CD4-positive, alpha-beta T cell (primary cell): ENCODE results near the gene TMPRSS11D. TPM values are rescaled to one million over a fixed set of nuclear protein-coding genes. Genes with fewer than 3 reads are reported as not detected.

Experiments
- ATAC-seq: fragments of 200-7000 bp; cut with Tn5 transposase; one replicate; pipeline ENCODE4 v1.10.0; 2022; ENCODE audit warnings: mild to moderate bottlenecking; ENCODE audit not compliant: poor library complexity
- CTCF ChIA-PET: fragments of 350-600 bp; sonication (Branson Sonifier 250); formaldehyde crosslinking; loops from one replicate; lab custom pipeline; 2021; ENCODE audit warnings: antibody characterized with exemption, inconsistent platforms; lab: Charles Lee
- POLR2A ChIA-PET: fragments of 350-600 bp; sonication (Branson Sonifier 250); formaldehyde crosslinking; loops from one replicate; lab custom pipeline; 2021; ENCODE audit warnings: antibody characterized with exemption, inconsistent platforms; lab: Charles Lee
- DNase-seq, 14 experiments: peaks; one replicate each; pipeline ENCODE4 v3.0.0-alpha.2; 2013 to 2020; ENCODE audit warnings: mixed read lengths in 2 of 14
- H3K27ac ChIP-seq, 2 donors: one replicate each; pipeline versions ENCODE4 v1.5.1 to v1.7.0; 2013; ENCODE audit warnings: low read length in 2 of 2, low read depth in 1 of 2, mild to moderate bottlenecking in 1 of 2
- H3K27me3 ChIP-seq, 2 experiments: 1 replicate in 1 of 2; 2 replicates in 1 of 2; pipeline versions ENCODE4 v1.6.1 to v1.7.0; 2013; ENCODE audit warnings: low read length in 2 of 2, control low read depth in 1 of 2, mild to moderate bottlenecking in 1 of 2, moderate library complexity in 1 of 2; ENCODE audit not compliant: insufficient read depth in 2 of 2, control insufficient read depth in 1 of 2
- H3K36me3 ChIP-seq: one replicate; pipeline ENCODE4 v1.6.1; 2013; ENCODE audit warnings: low read length, control low read depth; ENCODE audit not compliant: insufficient read depth
- H3K4me1 ChIP-seq: one replicate; pipeline ENCODE4 v1.6.1; 2013; ENCODE audit warnings: low read length, control low read depth; ENCODE audit not compliant: insufficient read depth
- H3K4me3 ChIP-seq: one replicate; pipeline ENCODE4 v1.5.1; 2013; ENCODE audit warnings: mild to moderate bottlenecking, low read length, moderate library complexity
- H3K9me3 ChIP-seq, 2 experiments: 1 replicate in 1 of 2; 2 replicates in 1 of 2; pipeline versions ENCODE4 v1.6.1 to v1.7.0; 2013; ENCODE audit warnings: low read length in 2 of 2, mild to moderate bottlenecking in 2 of 2, control low read depth in 1 of 2, moderate library complexity in 1 of 2; ENCODE audit not compliant: control insufficient read depth in 1 of 2, insufficient read depth in 1 of 2
- H3K27ac Mint-ChIP-seq: one replicate; pipeline ENCODE4 v1.8.0; 2020; ENCODE audit warnings: mixed read lengths
- H3K27me3 Mint-ChIP-seq: one replicate; pipeline ENCODE4 v1.8.0; 2021; ENCODE audit warnings: mixed read lengths
- H3K36me3 Mint-ChIP-seq: one replicate; pipeline ENCODE4 v1.8.0; 2021; ENCODE audit warnings: low read depth, mixed read lengths
- H3K4me1 Mint-ChIP-seq: one replicate; pipeline ENCODE4 v1.8.0; 2021; ENCODE audit warnings: low read depth, mixed read lengths
- H3K4me3 Mint-ChIP-seq: one replicate; pipeline ENCODE4 v1.8.0; 2020; ENCODE audit warnings: mild to moderate bottlenecking, mixed read lengths
- H3K9me3 Mint-ChIP-seq: one replicate; pipeline ENCODE4 v1.8.0; 2020; ENCODE audit warnings: mixed read lengths
- intact Hi-C, 2 experiments: fragments of 100-400 bp; cut with DNase I in 1 of 2; cut with micrococcal nuclease in 1 of 2; formaldehyde crosslinking; loops; one replicate each; pipeline versions ENCODE4 v1.15.1 to v1.9.0; 2023 to 2025; cut with DNase I, micrococcal nuclease
- total RNA-seq, 174 experiments: library from RNA in 2 of 174; stranded (reverse) in 2 of 174; gene quantifications; one replicate each; pipeline ENCODE4 v1.2.3 and lab custom pipeline; 2021 to 2026
- TF ChIP-seq, protein P1 (sequence below): fragments of 200-600 bp; IDR thresholded peaks from one replicate; pipeline ENCODE4 v1.8.0; 2022; ENCODE audit warnings: antibody characterized with exemption, mild to moderate bottlenecking

TMPRSS11D gene
- total RNA-seq, 2 experiments from 2014 or later = not detected

- ChIA-PET CTCF (no interaction called here), POLR2A (no interaction called here)
- Histone ChIP-seq H3K4me1 (no peaks in the 10 kb centered on the region), H3K9me3 (peaks cover 0 to 11% of the 10 kb centered on the region in 2 experiments), H3K27me3 (no peaks in the 10 kb centered on the region), H3K36me3 (no peaks in the 10 kb centered on the region), H3K4me3 (no peak overlapping the region), H3K27ac (no peak overlapping the region)
- Mint-ChIP-seq H3K27ac (no peak overlapping the region), H3K9me3 (no peaks in the 10 kb centered on the region), H3K36me3 (no peaks in the 10 kb centered on the region), H3K4me3 (no peak overlapping the region), H3K27me3 (no peaks in the 10 kb centered on the region), H3K4me1 (no peaks in the 10 kb centered on the region)
- intact Hi-C loops = no loop called here
- TF ChIP-seq, protein P1, sequence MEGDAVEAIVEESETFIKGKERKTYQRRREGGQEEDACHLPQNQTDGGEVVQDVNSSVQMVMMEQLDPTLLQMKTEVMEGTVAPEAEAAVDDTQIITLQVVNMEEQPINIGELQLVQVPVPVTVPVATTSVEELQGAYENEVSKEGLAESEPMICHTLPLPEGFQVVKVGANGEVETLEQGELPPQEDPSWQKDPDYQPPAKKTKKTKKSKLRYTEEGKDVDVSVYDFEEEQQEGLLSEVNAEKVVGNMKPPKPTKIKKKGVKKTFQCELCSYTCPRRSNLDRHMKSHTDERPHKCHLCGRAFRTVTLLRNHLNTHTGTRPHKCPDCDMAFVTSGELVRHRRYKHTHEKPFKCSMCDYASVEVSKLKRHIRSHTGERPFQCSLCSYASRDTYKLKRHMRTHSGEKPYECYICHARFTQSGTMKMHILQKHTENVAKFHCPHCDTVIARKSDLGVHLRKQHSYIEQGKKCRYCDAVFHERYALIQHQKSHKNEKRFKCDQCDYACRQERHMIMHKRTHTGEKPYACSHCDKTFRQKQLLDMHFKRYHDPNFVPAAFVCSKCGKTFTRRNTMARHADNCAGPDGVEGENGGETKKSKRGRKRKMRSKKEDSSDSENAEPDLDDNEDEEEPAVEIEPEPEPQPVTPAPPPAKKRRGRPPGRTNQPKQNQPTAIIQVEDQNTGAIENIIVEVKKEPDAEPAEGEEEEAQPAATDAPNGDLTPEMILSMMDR = no peak
- DNase-seq (no peak), ATAC-seq (no peak)
These were observed 45.6 kb upstream of the TMPRSS11D start for GRCh38 chr4:67929426-67929825.

- H3K4me3 ChIP-seq = no peak overlapping the region
- intact Hi-C loops = no loop called here
- no peaks in the 10 kb centered on the region for H3K4me1 ChIP-seq
- Mint-ChIP-seq H3K36me3 (no peaks in the 10 kb centered on the region), H3K9me3 (no peaks in the 10 kb centered on the region), H3K27me3 (no peaks in the 10 kb centered on the region), H3K27ac (no peak overlapping the region), H3K4me1 (no peaks in the 10 kb centered on the region), H3K4me3 (no peak overlapping the region)
- ATAC-seq (no peak), DNase-seq (no peak)
- no peaks in the 10 kb centered on the region for H3K27me3 ChIP-seq
- H3K36me3 ChIP-seq = no peaks in the 10 kb centered on the region
- POLR2A ChIA-PET = no interaction called here
- no peak overlapping the region for H3K27ac ChIP-seq
- H3K9me3 ChIP-seq = peaks cover 0 to 11% of the 10 kb centered on the region in 2 experiments
- CTCF ChIA-PET = no interaction called here
- TF ChIP-seq, protein P1 = no peak
These were observed 44.7 kb upstream of the TMPRSS11D start for GRCh38 chr4:67928546-67928945.

- H3K9me3 ChIP-seq = peaks cover 0 to 11% of the 10 kb centered on the region in 2 experiments
- Mint-ChIP-seq H3K36me3 (no peaks in the 10 kb centered on the region), H3K9me3 (no peaks in the 10 kb centered on the region), H3K4me1 (no peaks in the 10 kb centered on the region), H3K27me3 (no peaks in the 10 kb centered on the region), H3K4me3 (no peak overlapping the region), H3K27ac (no peak overlapping the region)
- H3K4me1 ChIP-seq = no peaks in the 10 kb centered on the region
- CTCF ChIA-PET = no interaction called here
- no peak overlapping the region for H3K27ac ChIP-seq
- no peaks in the 10 kb centered on the region for H3K27me3 ChIP-seq
- H3K36me3 ChIP-seq = no peaks in the 10 kb centered on the region
- TF ChIP-seq, protein P1 = no peak
- intact Hi-C loops = no loop called here
- DNase-seq (no peak), ATAC-seq (no peak)
- H3K4me3 ChIP-seq = no peak overlapping the region
- POLR2A ChIA-PET = no interaction called here
These were observed 43.4 kb upstream of the TMPRSS11D start for GRCh38 chr4:67927251-67927650.
